Ishikawa (cell line): ENCODE results near the gene MRGPRF.

Source experiments
- CEBPB ChIP-seq: IDR thresholded peaks from 2 replicates; pipeline ENCODE4 v1.6.1; 2012
- EP300 ChIP-seq: IDR thresholded peaks from 2 replicates; pipeline ENCODE4 v1.6.1; 2012; ENCODE audit warnings: borderline replicate concordance
- RAD21 ChIP-seq: IDR thresholded peaks from 2 replicates; pipeline ENCODE4 v1.6.1; 2012; ENCODE audit warnings: low read depth

GRCh38 chr11:69032833-69033232 lies 19.8 kb upstream of the MRGPRF start:
- TF ChIP-seq EP300 (no peak), CEBPB (no peak), RAD21 (no peak)
